Stimulated activated CD8-positive, alpha-beta memory T cell treated with anti-CD3 and anti-CD28 coated beads, Interleukin-12 subunit alpha, Interleukin-12 subunit beta, amount 100 ng/mL, for 1 hour (primary cell): ENCODE measurements around the gene XPC.

Experiments used
- DNase-seq: peaks from one replicate; pipeline ENCODE4 v3.0.0-alpha.2; 2020; ENCODE audit warnings: low read depth

The XPC gene

DNA sequence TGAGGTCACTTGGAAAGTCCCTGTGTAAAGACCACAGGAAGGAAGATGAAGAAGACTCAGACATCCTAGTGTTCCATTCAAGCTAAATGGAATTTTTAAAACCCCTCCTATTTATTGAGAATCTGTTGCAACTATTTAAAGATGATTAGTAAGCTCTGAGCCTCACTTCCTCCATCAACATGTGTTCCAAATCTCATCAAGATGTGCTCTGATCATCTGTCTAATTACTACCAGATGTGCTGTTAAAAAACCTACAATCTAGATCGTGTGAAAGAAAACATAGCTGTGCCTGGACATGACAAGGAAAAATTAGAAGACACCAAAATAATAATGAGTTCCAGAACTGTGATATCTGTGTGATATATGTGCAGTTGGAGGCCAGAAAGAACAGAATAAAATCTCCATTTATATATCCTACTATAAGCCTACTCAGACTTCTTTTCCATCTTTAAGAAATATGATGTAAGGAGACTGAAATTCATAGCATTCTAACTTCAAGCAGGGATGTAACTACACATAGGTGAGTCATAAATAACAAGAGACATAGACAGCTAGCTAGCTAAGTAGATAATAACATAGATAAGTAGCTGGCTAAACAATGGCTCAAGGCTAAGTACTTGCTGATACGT is 7.8 kb downstream of the XPC start:
- DNase-seq = no peak

DNA sequence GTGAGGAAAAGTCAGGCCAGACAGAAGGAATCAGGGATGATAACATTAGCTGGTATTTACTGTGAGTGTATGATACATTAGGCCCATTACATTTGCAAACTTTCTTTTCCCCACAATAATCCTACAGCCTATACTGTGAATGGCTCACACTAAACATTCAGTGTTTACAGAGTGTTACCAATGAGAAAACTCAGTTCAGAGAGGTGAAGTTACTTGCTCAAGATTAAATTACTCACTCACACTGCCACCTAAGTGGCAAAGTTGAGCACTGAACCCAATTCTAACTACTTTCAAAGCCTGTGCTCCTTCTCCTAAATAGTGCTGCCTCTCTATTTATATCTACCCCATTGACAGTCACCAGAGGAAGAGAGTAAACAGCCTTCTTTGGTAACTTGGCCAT is 8.5 kb downstream of the XPC start:
- DNase-seq = no peak

DNA sequence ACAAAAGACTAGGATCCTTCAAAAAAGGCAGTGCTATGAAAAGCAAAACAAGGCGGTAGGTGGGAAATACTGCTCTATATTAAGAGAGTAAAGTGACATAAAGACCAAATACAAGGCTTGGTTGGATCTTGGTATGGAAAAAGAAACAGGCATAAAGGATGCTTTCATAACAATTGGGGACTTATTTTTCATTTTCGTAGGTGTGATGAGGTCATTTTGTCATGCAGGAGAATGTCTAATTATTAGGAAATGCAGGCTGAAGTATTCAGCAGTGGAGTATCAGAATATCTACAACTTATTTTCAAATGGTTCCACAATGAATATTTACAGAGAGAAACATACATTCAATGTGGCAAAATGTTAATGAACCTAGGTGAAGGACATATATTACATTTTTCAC is 9.0 kb downstream of the XPC start:
- no peak for DNase-seq

DNA sequence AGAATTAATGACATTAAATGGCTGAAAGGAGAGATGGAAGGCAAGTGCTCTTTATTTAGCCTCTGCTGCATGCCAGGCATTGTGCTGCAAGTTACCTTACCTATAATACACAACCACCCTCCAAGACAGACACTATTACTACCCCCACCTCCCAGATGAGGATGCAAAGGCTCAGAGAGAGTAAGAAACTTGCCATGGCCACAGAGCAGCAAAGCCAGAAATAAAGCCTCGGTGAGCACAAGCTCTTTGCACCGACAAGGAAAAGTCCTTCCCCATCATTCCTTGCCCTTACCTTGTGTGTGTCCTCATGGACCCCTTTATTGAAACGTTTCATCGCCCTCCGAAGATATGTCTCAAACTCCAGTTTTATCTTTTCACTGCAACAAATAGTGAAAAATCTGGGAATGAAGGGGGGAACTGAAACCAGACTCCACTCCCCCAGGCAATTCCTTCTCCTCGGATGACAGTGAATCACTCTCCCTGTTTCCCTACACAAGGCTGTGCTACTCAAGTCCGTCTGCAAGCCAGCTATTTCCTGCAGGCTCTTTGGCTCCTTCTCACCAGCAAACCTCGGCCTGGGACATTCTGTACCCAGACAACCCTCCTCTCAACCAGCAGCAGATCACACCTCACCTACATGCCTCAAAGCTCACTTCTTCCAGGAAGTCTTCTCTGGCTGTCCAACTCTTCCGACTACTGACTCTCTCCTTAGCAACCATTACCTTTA is 11.4 kb downstream of the XPC start:
- no peak for DNase-seq

DNA sequence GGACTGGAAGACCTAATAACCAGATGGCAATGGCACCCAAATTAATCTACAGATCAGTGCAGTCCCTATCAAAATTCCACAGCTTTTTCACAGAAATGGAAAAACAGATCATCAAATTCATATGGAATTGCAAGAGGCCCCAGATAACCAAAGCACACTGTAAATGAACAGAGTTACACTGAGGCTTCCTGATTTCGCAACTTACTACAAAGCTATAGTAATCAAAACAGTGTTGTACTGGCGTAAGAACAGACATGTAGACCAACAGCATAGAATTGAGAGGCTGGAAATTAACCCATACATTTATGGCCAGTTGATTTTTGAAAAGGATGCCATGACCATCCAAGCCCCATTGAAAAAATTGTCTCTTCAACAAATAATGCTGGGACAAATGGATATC is 16.2 kb downstream of the XPC start:
- no peak for DNase-seq

DNA sequence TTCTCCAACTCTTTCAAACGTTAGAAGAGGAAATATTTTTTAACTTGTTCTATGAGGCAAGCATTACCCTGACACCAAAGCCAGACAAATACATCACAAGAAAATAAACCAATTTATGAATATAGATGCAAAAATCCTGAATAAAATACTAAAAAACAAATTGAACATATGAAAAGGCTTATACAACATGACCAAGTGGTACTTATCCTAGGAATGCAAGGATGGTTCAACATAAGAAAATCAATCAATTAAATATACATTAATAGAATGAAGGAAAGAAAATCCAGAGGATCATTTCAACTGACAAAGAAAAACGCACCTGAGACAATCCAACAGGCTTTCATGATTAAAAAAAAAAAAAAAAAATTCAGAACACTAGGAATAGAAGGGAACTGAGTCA is 17.1 kb downstream of the XPC start:
- DNase-seq = no peak

DNA sequence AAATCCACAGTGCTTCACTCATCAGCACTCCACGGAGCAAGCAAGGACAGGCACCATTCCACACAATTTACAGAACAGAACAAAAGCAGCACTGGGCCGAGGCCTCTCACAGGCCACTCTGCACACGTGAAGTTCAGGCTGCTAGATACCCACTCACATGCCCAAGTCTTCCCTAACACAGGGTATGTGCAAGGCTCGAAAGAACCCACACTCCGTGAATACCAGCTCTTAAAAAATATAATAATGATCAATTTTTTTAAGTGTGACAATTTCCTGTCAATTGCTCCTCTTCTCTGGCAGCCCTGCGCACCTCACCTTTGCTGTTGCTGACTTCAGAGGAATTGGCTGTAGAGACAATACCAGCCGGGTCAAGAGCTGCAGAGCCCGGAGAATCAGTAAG is 19.0 kb downstream of the XPC start:
- DNase-seq = no peak

DNA sequence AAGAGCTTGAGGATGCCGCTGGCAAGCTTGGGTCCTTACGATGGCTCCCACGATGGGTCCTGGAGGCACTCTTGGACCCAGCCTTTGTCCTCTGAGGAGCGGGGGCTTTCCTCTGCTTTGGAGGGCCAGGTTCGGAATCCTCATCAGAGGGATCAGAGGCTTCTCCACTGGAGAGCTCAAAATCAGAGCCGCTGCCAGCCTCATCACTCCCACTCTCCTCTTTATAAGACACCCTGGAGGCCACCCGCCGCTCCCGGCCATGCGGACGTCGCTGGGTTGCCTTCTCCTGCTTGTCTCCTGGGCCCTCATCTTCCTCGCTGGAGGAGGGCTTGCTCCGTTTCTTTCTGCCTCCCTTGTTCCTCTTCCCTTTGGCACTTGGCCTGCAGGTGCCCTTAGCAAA is 20.0 kb downstream of the XPC start:
- no peak for DNase-seq

DNA sequence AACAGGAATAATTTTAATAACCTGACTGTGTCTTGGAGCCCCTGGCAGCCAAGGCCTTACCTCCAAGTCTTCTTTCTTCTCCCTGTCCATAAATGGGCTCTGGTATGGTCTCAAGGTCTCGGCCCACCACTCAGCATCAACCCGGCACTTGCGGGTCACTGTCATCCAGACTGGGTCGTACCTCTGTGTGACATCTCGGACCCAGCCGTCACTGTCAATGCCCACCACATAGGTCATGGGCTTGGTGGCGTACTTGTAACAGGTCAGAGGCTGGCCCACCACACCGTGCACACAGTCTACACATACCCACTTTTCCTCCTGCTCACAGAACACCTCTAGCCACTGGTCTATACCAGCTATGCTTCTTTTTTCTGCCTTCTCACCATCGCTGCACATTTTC is 20.4 kb downstream of the XPC start:
- DNase-seq = no peak

DNA sequence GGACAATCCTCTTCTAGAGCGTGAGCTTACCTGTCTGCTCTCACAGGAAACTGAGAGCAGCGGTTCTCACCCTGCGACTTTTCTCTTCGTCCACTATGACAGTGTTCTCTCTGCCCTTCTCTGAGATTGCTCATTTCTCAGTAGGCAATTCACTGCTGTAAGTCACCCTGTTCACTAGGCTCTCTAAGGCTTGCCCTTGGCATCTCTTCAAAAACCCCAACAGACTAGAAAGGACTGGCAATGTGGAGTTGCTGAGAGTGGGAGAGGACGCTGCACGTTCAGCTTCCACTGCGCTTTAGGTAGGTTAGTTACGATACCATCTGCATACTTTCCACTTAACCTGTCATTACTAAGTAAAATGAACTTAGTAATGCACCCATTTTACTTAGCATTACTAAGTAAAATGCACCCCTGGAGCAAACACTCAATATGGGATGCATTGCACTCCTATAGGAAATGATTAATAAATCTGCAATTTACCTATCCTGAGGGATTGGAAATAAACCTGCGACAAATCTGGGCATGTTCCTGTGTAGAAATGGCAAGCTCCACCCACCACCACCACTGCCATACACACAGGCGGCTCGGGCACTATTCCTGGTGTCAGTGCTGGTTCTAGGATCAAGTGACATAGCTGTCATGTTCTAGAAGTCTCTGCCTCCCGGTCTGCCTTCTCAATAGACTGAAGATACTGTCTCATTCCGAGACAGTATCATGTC is 21.4 kb downstream of the XPC start:
- DNase-seq = no peak

DNA sequence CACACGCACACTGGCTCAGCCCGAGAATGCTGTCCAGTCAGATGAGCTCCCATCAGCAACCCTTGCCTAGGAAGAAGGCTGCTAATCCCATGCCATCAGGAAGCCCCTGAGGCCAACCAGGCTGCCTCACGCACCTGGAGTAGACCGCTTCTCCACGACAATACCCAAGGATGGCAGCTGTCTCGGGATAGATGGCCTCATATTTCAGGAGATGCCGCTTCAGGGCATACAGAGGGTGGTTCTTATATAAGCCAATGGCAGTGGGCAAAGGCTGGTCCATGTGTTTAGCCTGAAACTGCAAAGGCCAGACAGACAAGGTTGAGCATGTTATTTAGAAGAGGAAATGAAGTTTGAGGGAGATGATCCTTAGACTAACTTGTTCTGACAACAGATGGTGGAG is 22.2 kb downstream of the XPC start:
- no peak for DNase-seq

DNA sequence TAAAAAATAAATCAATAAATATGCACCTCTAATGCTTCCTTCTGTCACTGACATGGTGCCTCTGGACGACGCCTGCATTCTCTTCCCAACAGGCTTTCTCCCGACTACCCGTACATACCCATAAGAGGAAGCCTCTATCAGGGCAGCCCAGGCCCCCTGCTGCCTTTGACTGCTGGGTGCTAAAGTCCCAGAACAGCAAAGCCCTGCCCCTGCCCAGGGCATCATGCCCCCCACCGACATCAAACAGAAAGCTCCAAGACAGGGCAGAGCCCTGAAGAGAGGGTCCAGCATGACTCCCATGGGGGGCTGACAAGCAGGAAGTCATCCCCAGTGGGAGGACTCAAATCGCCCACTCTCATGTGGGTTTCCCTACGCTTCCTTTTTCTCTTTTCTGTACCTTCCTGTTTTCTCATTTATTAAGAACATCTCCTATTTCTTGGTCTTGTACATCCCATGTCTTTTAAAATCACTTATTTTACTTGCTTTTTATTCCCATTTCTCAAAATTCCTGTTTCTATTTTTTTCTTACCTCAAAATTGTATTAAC is 23.4 kb downstream of the XPC start:
- DNase-seq = no peak

DNA sequence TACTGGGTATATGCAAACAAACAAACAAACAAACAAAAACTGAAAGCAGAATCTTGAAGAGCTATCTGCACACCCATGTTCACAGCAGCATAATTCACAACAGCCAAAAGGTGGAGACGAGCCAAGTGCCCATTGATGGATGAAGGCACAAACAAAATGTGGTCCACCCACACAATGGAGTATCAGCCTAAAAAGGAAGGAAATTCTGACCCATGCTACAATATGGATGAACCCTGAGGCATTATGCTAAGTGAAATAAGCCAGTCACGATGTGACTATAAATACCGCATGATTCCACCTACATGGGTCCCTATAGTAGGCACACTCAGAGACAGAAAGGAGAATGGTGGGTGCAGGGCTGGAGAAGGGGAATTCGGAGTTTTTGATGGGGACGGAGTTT is 24.1 kb downstream of the XPC start:
- no peak for DNase-seq

DNA sequence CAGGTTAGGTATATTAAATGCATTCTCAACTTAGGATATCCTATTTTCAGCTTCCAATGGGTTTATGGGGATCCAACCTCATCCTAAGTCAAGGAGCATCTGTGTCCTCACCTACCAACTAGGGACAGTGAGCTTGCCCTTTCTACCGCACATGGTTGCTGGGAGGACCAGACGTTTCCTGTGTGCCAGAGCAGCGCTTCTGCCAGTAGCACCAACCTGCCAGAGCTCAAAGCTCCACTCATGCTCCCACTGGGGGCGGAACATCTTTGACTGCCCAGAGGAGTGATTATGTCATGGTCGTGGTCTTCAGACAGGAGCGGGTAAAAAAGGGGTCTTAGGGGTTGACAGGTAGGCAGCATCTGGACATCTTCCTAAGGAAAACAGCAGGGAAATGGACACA is 24.7 kb downstream of the XPC start:
- DNase-seq = no peak

DNA sequence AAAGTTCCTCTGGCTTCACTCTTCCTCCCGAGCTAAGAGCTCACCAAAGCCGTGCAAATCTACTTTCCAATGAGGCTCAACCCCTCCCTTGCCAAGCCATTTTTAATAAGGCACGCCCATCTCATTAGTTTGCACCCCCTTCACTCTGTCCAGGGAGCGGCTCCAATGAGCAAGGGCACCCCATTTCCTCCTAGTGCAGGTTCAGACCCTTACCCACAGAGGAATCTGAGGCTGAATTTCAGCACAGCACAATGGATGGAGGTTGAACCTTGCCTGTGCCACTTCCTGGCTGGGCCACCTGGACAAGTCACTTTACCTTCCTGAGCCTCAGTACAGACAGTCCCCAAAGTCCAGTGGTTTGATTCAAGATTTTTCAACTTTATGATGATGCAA is 25.4 kb downstream of the XPC start:
- DNase-seq = no peak

DNA sequence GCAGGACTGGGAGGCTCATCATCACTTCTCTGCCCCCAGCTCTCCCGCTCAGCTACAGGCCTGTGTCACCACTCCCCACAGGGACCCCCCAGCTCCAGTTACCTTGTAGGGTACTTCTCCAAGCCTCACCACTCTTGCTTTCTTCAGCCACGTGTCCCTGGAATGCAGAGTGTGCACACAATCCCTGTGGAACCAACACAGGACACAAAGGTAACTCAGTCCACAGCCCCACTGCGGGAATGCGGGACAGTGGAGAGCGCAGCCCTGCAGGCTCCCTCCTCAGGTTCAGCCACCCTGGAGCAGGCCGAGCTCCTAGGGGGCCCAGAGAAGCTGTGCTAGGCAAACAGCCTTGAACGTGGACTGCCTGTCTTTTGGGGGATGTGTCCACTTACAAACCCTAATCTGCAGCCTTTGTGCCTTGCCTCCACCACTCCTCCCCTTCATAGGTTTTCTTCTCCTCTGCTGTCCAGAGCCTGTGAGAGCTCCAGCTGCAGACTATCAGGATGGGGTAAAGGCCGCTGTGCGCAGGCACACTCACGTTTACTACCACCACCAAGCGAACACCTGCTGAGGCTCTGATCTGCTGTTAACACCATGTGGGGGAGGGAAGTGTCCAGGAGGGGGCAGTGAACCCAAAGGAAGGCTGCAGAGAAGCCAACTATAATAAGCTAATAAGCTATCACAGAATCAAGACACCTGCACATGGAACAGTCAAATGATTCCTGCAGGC is 26.0 kb downstream of the XPC start:
- DNase-seq = no peak

DNA sequence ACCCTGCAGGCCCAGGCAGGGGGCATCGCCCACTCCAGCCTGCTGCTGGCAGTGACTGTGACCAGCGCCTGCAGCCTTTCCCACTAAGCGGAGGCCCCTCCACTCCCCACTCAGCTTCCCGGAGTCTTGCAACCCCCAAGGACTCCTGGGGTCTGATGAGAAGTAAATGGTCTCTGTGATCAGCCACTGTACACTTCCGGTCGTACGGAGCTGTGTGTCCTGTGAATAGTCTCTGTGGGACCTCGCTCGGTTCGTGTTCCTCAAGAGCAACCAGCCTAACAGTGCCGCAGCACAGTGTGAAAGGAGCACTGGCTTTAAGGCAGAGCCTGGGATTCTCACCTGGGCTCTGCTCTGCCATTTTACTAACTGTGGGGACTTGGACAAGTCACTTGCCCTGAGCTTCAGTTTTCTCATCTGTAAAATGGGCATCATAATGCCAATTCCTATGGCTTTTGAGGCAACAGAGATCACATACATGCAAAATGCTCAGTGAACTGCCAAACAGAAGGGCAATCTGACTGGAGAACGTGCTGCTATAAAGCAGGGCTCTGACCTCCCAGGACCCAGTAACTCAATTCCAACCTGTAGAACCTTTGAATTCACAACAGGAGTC is 26.8 kb downstream of the XPC start:
- no peak for DNase-seq

DNA sequence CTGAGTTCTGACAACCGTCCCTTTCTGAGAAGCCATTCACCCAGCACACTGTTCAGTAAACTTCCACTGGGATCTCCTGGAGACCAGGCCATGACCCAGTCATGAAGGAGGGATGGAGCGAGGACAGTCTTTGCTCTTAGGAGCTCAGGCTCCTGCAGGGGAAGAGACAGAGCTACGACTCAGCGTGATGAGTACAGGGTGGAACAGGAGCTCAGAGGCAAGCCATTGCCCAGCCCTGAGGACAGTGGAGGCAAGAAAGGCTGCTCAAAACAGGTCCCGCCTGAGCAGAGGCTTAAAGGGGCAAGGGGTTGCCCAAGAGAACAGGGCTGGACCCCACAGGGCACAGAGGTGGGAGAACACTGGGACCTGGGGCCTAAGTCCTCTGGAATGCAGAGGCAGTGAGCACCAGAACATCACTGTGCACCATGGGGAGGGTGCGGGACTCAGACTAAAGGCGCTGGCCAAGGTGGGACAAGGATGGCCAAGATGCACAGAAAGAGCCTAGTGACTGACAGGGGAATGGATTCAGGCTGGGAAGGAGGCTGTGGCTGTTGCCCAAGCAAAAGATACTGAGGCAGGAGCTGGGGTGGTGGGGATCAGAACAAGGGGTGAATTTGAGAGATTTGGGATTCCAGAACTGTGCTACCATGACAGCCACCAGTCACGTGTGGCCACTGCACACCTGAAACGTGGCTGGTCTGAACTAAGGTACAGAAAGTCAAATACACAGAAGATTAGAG is 27.7 kb downstream of the XPC start:
- no peak for DNase-seq

DNA sequence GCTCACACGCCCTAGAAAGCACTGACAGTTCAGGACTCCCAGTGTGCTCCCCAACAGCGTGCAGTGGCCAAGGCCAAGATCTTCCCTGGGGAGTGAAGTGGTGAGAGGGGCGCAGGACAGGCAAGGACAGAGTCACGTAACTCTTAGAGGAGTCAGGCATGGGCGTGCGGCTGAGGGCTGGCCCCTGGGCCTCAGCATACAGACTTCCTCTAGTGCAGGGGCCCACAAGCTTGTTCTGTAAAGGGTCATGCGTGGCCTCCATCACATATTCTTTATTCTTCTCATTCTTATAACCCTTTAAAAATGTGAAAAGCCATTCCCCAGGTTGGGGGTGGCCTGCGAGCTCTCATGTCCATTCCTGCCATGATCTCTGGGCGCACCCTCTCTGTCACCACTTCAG is 28.3 kb downstream of the XPC start:
- no peak for DNase-seq

DNA sequence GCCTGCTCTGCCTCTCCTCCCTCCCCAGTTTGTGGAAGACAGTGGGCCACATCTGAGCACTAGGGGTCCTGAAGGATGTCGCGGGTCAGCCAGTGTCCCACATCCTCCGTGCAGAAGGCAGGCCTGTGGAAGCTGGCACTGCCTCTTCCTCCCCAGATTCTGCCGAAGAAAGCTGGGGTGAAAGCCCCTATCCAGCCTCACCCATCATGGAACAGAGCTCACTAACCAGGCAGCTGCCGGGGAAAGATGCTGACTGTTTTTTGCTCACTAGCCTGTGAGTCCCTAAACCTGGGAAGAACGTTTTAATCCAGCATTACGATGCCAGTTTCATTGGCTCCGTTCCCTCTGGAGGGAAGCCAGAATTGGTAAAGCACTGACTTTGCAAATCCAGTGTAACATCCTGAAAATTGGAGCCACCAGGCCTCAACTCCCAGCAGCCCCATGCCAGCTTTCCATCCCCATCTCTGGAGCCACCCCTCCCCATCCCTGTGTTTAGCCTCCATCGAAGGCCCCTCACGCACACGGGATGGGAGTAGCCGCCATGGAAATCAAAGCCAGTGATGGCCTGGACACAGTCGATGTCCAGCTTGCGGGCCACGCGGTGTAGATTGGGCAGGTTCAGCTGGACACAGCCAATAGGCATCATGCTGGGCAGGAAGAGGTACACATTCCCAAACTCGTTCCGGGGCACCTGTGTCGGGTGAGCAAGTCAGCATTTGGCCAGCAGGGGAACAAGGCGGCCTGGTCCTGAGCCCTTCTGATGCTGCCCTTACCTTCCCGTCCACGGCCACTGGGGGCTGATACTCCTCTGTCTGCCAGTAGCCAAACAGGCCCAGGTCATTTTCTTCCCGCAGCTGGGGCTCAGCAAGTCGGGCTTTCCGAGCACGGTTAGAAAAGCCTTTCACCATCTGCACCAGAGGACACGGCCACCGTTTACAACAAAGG is 30.1 kb downstream of the XPC start:
- DNase-seq = no peak
